Lower lobe of right lung (tissue), 2 donors: Measurements from ENCODE around the gene SLC5A1. TPM values are rescaled to one million over a fixed set of nuclear protein-coding genes. Genes with fewer than 3 reads are reported as not detected.

Source experiments
- ATAC-seq, 2 donors: fragments of 200-7000 bp; cut with Tn5 transposase; one replicate each; pipeline ENCODE4 v1.9.1; 2020 to 2022; ENCODE audit warnings: mild to moderate bottlenecking in 2 of 2, moderate library complexity in 2 of 2
- DNase-seq: peaks from one replicate; pipeline ENCODE4 v3.0.0-alpha.2; 2020
- H3K27ac ChIP-seq: fragments of 200-600 bp; one replicate; pipeline ENCODE4 v1.8.0; 2022
- H3K27me3 ChIP-seq: fragments of 200-600 bp; one replicate; pipeline ENCODE4 v1.8.0; 2022; ENCODE audit warnings: low read depth
- H3K36me3 ChIP-seq: fragments of 200-600 bp; one replicate; pipeline ENCODE4 v1.8.0; 2022; ENCODE audit warnings: mild to moderate bottlenecking
- H3K4me1 ChIP-seq: fragments of 200-600 bp; one replicate; pipeline ENCODE4 v1.8.0; 2022
- H3K4me3 ChIP-seq: fragments of 200-600 bp; one replicate; pipeline ENCODE4 v1.8.0; 2022; ENCODE audit warnings: mild to moderate bottlenecking
- H3K9me3 ChIP-seq: fragments of 200-600 bp; one replicate; pipeline ENCODE4 v1.8.0; 2022
- CTCF ChIP-seq: fragments of 200-600 bp; IDR thresholded peaks from one replicate; pipeline ENCODE4 v1.8.0; 2022; ENCODE audit warnings: antibody characterized with exemption, mild to moderate bottlenecking
- intact Hi-C: fragments of 100-400 bp; cut with DNase I; formaldehyde crosslinking; loops from one replicate; pipeline ENCODE4 v1.11.0; 2022
- total RNA-seq: library from RNA; stranded (reverse); fragmentation: NEBNext Ultra II Directional; extraction: Animal tissue kit (Norgen Biotek cat#: 25700); gene quantifications from one replicate; pipeline ENCODE4 v1.2.1, GENCODE V29; 2021
- donor health status: DM: no; HTN: yes; CAD: no; lungs with severe emphysema.

SLC5A1 gene
- total RNA-seq, 1 donor from 2014 or later = 1.8 TPM

- Histone ChIP-seq H3K27me3 (peaks cover 3% of the 10 kb centered on the region), H3K9me3 (no peaks in the 10 kb centered on the region), H3K36me3 (no peaks in the 10 kb centered on the region), H3K4me3 (no peak overlapping the region), H3K4me1 (no peaks in the 10 kb centered on the region), H3K27ac (no peak overlapping the region)
- no peak for TF ChIP-seq CTCF
- intact Hi-C loops = no loop called here
- DNase-seq (no peak), ATAC-seq (peak; percentile 72 to 82)
Observed at GRCh38 chr22:32050678-32051515, 7.8 kb downstream of the SLC5A1 start.

- H3K36me3 ChIP-seq = no peaks in the 10 kb centered on the region
- H3K4me3 ChIP-seq = no peak overlapping the region
- intact Hi-C loops = no loop called here
- no peaks in the 10 kb centered on the region for H3K9me3 ChIP-seq
- TF ChIP-seq CTCF = no peak
- H3K27me3 ChIP-seq = peaks cover 3% of the 10 kb centered on the region
- no peaks in the 10 kb centered on the region for H3K4me1 ChIP-seq
- H3K27ac ChIP-seq = no peak overlapping the region
- DNase-seq (no peak), ATAC-seq (no peak)
Observed at GRCh38 chr22:32052244-32052643, 9.2 kb downstream of the SLC5A1 start.

- ATAC-seq (no peak), DNase-seq (no peak)
- Histone ChIP-seq H3K9me3 (no peaks in the 10 kb centered on the region), H3K4me1 (no peaks in the 10 kb centered on the region), H3K27me3 (peaks cover 3% of the 10 kb centered on the region), H3K27ac (no peak overlapping the region), H3K4me3 (no peak overlapping the region), H3K36me3 (no peaks in the 10 kb centered on the region)
- no peak for TF ChIP-seq CTCF
- intact Hi-C loops = no loop called here
Observed at GRCh38 chr22:32052936-32053791, 10.1 kb downstream of the SLC5A1 start.

GRCh38 chr22:32055069-32055468 lies 12.0 kb downstream of the SLC5A1 start:
- Histone ChIP-seq H3K4me3 (no peak overlapping the region), H3K27ac (no peak overlapping the region), H3K36me3 (no peaks in the 10 kb centered on the region), H3K27me3 (peaks cover 3% of the 10 kb centered on the region), H3K9me3 (no peaks in the 10 kb centered on the region), H3K4me1 (no peaks in the 10 kb centered on the region)
- intact Hi-C loops = no loop called here
- DNase-seq = no peak
- no peak for ATAC-seq
- no peak for TF ChIP-seq CTCF

GRCh38 chr22:32058656-32059260 lies 15.7 kb downstream of the SLC5A1 start:
- TF ChIP-seq CTCF = no peak
- Histone ChIP-seq H3K9me3 (no peaks in the 10 kb centered on the region), H3K27ac (peak overlapping the region; percentile 61), H3K36me3 (no peaks in the 10 kb centered on the region), H3K27me3 (peaks cover 2% of the 10 kb centered on the region), H3K4me1 (no peaks in the 10 kb centered on the region), H3K4me3 (no peak overlapping the region)
- ATAC-seq (peak; percentile 88 to 94), DNase-seq (no peak)
- intact Hi-C loops = no loop called here
